Gastroesophageal sphincter (tissue), 3 donors: ENCODE measurements around the gene SPOPL.

Source experiments
- EP300 ChIP-seq: sonication (generic); formaldehyde crosslinking; IDR thresholded peaks from one replicate; pipeline ENCODE4 v1.6.1; 2017; ENCODE audit warnings: antibody characterized with exemption, mild to moderate bottlenecking
- POLR2A ChIP-seq, 2 donors: fragments of 450-650 bp; IDR thresholded peaks; one replicate each; pipeline ENCODE4 v1.6.1; 2017; ENCODE audit warnings: antibody characterized with exemption in 2 of 2, mild to moderate bottlenecking in 2 of 2, moderate library complexity in 1 of 2
- POLR2AphosphoS5 ChIP-seq: sonication (generic); formaldehyde crosslinking; IDR thresholded peaks from one replicate; pipeline ENCODE4 v1.6.1; 2017; ENCODE audit warnings: antibody characterized with exemption
- TF ChIP-seq, protein P1 (sequence below), 4 experiments: fragments of 200-600 bp in 2 of 4; fragments of 450-650 bp in 2 of 4; sonication (generic) in 1 of 4; IDR thresholded peaks; one replicate each; pipeline ENCODE4 v1.5.1; 2017 to 2019; ENCODE audit warnings: antibody characterized with exemption in 4 of 4, mild to moderate bottlenecking in 2 of 4, moderate library complexity in 2 of 4

DNA sequence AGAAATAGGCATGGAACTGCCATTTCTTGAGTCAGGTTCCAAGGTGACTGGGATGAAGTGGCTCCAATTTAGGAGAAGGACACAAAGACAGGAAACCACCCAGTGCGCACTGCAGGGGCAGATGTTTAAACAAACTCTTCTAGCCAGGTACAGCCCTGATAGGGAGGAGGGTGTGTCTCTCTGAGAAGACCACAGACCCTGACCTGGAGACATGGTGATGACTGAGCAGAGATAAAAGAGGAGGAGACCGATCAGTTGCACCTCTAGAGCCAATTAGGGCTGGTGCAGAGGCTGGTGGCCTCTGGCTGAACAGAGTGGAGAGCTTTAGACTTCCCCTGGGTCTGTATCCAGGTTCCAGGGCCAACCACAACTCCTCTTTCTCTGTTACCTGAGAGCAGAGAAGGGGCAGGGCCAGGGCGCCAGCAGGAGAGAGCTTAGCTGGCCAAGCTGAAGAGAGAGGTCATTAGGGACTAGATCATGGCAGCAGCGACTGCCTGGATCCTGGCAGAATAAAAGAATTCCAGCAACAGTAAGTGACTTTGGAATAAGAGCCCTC is 5.4 kb upstream of the SPOPL start:
- TF ChIP-seq EP300 (no peak), POLR2A (IDR thresholded peaks at IDR 0.05) (no peak), POLR2AphosphoS5 (no peak)
- TF ChIP-seq, protein P1, sequence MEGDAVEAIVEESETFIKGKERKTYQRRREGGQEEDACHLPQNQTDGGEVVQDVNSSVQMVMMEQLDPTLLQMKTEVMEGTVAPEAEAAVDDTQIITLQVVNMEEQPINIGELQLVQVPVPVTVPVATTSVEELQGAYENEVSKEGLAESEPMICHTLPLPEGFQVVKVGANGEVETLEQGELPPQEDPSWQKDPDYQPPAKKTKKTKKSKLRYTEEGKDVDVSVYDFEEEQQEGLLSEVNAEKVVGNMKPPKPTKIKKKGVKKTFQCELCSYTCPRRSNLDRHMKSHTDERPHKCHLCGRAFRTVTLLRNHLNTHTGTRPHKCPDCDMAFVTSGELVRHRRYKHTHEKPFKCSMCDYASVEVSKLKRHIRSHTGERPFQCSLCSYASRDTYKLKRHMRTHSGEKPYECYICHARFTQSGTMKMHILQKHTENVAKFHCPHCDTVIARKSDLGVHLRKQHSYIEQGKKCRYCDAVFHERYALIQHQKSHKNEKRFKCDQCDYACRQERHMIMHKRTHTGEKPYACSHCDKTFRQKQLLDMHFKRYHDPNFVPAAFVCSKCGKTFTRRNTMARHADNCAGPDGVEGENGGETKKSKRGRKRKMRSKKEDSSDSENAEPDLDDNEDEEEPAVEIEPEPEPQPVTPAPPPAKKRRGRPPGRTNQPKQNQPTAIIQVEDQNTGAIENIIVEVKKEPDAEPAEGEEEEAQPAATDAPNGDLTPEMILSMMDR (IDR thresholded peaks at IDR 0.05), result no peak
